Caco-2 (cell line): ENCODE results near the gene CCDC198. TPM values are rescaled to one million over a fixed set of nuclear protein-coding genes. Genes with fewer than 3 reads are reported as not detected.

Source experiments
- BruUV-seq: library from RNA; stranded (reverse); fragments of 400-500 nt; replicated peaks from 2 replicates; lab custom pipeline; 2021; lab: Mats Ljungman, UMichigan
- CTCF ChIA-PET: fragments of 300-600 bp; sonication (Branson Sonifier 250); formaldehyde crosslinking; loops from one replicate; lab custom pipeline; 2022; ENCODE audit warnings: antibody characterized with exemption; lab: Charles Lee
- POLR2A ChIA-PET: fragments of 300-600 bp; sonication (Branson Sonifier 250); formaldehyde crosslinking; loops from one replicate; lab custom pipeline; 2022; ENCODE audit warnings: antibody characterized with exemption; lab: Charles Lee
- DNase-seq, 2 experiments: peaks; one replicate each; pipeline versions ENCODE4 v3.0.0 to v3.0.0-alpha.2; 2020 to 2022
- H3K27me3 ChIP-seq: replicated peaks from 2 replicates; pipeline ENCODE4 v1.6.0; 2011; ENCODE audit warnings: low read length; ENCODE audit not compliant: control insufficient read depth, insufficient read depth
- H3K36me3 ChIP-seq: 2 replicates; pipeline ENCODE4 v1.5.1; 2011; ENCODE audit warnings: low read length; ENCODE audit not compliant: control insufficient read depth, insufficient read depth
- H3K4me1 ChIP-seq: fragments of 250-450 bp; sonication (Bioruptor Pico); 2 replicates; pipeline ENCODE4 v1.5.1; 2020; ENCODE audit warnings: mild to moderate bottlenecking
- H3K4me3 ChIP-seq: 2 replicates; pipeline ENCODE4 v1.5.1; 2011; ENCODE audit warnings: low read depth, mild to moderate bottlenecking, control low read depth, low read length
- H3K9me3 ChIP-seq: fragments of 250-450 bp; sonication (Bioruptor Pico); 2 replicates; pipeline ENCODE4 v1.5.1; 2020; ENCODE audit warnings: mild to moderate bottlenecking, moderate library complexity
- H3K27ac Mint-ChIP-seq: one replicate; pipeline ENCODE4 v1.8.0; 2022; ENCODE audit warnings: mixed read lengths; ENCODE audit not compliant: unreplicated experiment
- H3K27me3 Mint-ChIP-seq: one replicate; pipeline ENCODE4 v1.8.0; 2022; ENCODE audit warnings: mixed read lengths; ENCODE audit not compliant: insufficient read depth, unreplicated experiment
- H3K36me3 Mint-ChIP-seq: one replicate; pipeline ENCODE4 v1.8.0; 2022; ENCODE audit warnings: mild to moderate bottlenecking, mixed read lengths; ENCODE audit not compliant: insufficient read depth, unreplicated experiment
- H3K4me1 Mint-ChIP-seq: one replicate; pipeline ENCODE4 v1.8.0; 2022; ENCODE audit warnings: low read depth, mixed read lengths; ENCODE audit not compliant: unreplicated experiment
- H3K4me3 Mint-ChIP-seq: one replicate; pipeline ENCODE4 v1.8.0; 2022; ENCODE audit warnings: mild to moderate bottlenecking, moderate library complexity, mixed read lengths; ENCODE audit not compliant: unreplicated experiment
- H3K9me3 Mint-ChIP-seq: one replicate; pipeline ENCODE4 v1.8.0; 2022; ENCODE audit warnings: mixed read lengths; ENCODE audit not compliant: unreplicated experiment
- intact Hi-C: fragments of 100-400 bp; cut with micrococcal nuclease; formaldehyde crosslinking; loops from one replicate; pipeline ENCODE4 v1.10.0; 2022; ENCODE audit not compliant: unreplicated experiment
- total RNA-seq: library from RNA; stranded (reverse); gene quantifications from 2 replicates; pipeline ENCODE4 v1.2.3, GENCODE V29; 2022
- TF ChIP-seq, protein P1 (sequence below), 2 experiments: fragments of 200-600 bp in 1 of 2; IDR thresholded peaks; 1 replicate in 1 of 2; 2 replicates in 1 of 2; pipeline versions ENCODE4 v1.5.1 to v1.8.0; 2011 to 2022; ENCODE audit warnings: antibody characterized with exemption in 1 of 2, control low read depth in 1 of 2, inconsistent platforms in 1 of 2, low read depth in 1 of 2, low read length in 1 of 2, mild to moderate bottlenecking in 1 of 2, moderate library complexity in 1 of 2; ENCODE audit not compliant: insufficient read depth in 1 of 2, severe bottlenecking in 1 of 2, unreplicated experiment in 1 of 2

The CCDC198 gene
- total RNA-seq, 1 experiment from 2014 or later: 0.66 TPM

DNA sequence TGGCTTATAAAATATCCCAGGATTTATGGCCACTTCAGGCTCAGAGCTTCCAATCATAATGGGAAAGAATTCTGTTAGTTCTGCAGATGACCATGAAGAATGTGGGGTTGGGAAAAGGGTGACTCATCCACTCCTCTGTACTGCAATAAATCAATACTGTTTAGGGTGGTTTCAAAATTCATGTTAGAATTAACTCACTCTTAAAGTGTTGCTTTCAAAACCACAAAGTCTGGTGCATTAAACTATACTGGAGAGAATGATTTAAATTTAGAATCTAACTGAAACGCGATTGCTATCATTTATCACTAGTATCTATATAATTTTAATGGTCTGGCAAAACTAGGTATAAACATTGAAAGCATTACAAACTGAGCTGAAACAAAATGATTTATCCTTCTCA, 798 bp downstream of the CCDC198 start:
- Histone ChIP-seq H3K4me1 (peaks cover 13% of the 10 kb centered on the region; the same call in 1 of the 2 replicates), H3K36me3 (no peaks in the 10 kb centered on the region), H3K4me3 (no peak overlapping the region), H3K9me3 (no peaks in the 10 kb centered on the region), H3K27me3 (no peaks in the 10 kb centered on the region)
- POLR2A ChIA-PET: no interaction called here
- TF ChIP-seq, protein P1, sequence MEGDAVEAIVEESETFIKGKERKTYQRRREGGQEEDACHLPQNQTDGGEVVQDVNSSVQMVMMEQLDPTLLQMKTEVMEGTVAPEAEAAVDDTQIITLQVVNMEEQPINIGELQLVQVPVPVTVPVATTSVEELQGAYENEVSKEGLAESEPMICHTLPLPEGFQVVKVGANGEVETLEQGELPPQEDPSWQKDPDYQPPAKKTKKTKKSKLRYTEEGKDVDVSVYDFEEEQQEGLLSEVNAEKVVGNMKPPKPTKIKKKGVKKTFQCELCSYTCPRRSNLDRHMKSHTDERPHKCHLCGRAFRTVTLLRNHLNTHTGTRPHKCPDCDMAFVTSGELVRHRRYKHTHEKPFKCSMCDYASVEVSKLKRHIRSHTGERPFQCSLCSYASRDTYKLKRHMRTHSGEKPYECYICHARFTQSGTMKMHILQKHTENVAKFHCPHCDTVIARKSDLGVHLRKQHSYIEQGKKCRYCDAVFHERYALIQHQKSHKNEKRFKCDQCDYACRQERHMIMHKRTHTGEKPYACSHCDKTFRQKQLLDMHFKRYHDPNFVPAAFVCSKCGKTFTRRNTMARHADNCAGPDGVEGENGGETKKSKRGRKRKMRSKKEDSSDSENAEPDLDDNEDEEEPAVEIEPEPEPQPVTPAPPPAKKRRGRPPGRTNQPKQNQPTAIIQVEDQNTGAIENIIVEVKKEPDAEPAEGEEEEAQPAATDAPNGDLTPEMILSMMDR (IDR thresholded peaks at IDR 0.05; ENCODE audit: insufficient read depth in 1 of 2, low read depth in 1 of 2, low read length in 1 of 2, severe bottlenecking in 1 of 2, unreplicated experiment in 1 of 2): no peak
- intact Hi-C loops: no loop called here
- no peaks in the 10 kb centered on the region for H3K27me3 Mint-ChIP-seq
- DNase-seq: no peak
- no peak overlapping the region for H3K27ac Mint-ChIP-seq
- no TSS peak for BruUV-seq
- no peak overlapping the region for H3K4me3 Mint-ChIP-seq
- no peaks in the 10 kb centered on the region for H3K36me3 Mint-ChIP-seq
- H3K4me1 Mint-ChIP-seq: peaks cover 15% of the 10 kb centered on the region
- no peaks in the 10 kb centered on the region for H3K9me3 Mint-ChIP-seq
- CTCF ChIA-PET: no interaction called here

DNA sequence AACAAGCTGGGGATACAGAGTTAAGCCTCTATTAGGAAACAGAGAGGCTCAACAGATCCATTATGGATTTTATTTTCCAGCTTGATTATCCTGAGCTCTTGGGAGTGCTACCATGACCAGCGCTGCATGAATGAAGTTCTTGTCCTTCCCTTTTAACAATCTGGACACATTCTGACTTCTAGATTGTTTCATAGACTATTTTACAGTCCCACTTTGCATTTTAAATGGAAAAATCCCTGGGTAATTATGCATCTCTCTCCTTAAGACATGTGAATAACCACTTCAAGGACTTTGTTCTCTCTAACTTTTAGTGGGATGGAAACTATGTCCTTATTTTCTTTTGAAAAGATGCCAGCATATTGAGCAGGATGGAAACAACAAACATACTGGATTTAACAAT, 2.0 kb downstream of the CCDC198 start:
- DNase-seq: no peak
- ChIA-PET CTCF (no interaction called here), POLR2A (no interaction called here)
- TF ChIP-seq, protein P1 (IDR thresholded peaks at IDR 0.05; ENCODE audit: insufficient read depth in 1 of 2, low read depth in 1 of 2, low read length in 1 of 2, severe bottlenecking in 1 of 2, unreplicated experiment in 1 of 2): no peak
- no peaks in the 10 kb centered on the region for H3K9me3 Mint-ChIP-seq
- no TSS peak for BruUV-seq
- no peak overlapping the region for H3K4me3 Mint-ChIP-seq
- H3K36me3 Mint-ChIP-seq: no peaks in the 10 kb centered on the region
- Histone ChIP-seq H3K36me3 (no peaks in the 10 kb centered on the region), H3K4me1 (peaks cover 13% of the 10 kb centered on the region; the same call in 1 of the 2 replicates), H3K27me3 (no peaks in the 10 kb centered on the region), H3K4me3 (no peak overlapping the region), H3K9me3 (no peaks in the 10 kb centered on the region)
- peaks cover 15% of the 10 kb centered on the region for H3K4me1 Mint-ChIP-seq
- no peaks in the 10 kb centered on the region for H3K27me3 Mint-ChIP-seq
- no peak overlapping the region for H3K27ac Mint-ChIP-seq
- intact Hi-C loops: no loop called here

DNA sequence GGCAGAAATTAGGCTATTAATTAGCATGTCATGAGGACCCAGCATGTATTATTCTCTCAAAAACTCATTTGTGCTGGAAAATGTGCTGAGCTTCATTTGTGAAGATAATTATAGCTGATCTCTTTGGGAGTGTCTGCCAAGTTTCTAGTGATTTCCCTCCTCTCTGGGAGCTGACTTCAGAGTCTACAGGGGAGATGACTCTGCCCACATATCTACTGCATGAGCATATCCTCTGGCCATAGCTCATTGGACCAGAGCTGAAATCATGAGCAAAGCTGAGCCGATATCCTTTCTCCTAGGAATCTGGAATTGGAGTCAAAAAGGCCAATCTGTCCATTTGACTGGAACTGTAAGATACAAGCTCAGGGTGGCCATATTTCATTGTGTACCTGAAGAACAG, 5.9 kb downstream of the CCDC198 start:
- Mint-ChIP-seq H3K36me3 (no peaks in the 10 kb centered on the region), H3K4me1 (peaks cover 2% of the 10 kb centered on the region), H3K4me3 (no peak overlapping the region), H3K27ac (no peak overlapping the region), H3K9me3 (no peaks in the 10 kb centered on the region), H3K27me3 (no peaks in the 10 kb centered on the region)
- POLR2A ChIA-PET: no interaction called here
- BruUV-seq: no TSS peak
- H3K27me3 ChIP-seq: no peaks in the 10 kb centered on the region
- H3K9me3 ChIP-seq: no peaks in the 10 kb centered on the region
- TF ChIP-seq, protein P1 (IDR thresholded peaks at IDR 0.05; ENCODE audit: insufficient read depth in 1 of 2, low read depth in 1 of 2, low read length in 1 of 2, severe bottlenecking in 1 of 2, unreplicated experiment in 1 of 2): no peak
- CTCF ChIA-PET: interaction anchor here (0.5 kb wide), 1 partner anchor 184 kb away, joined by 3 read pairs; no protein-coding TSS in a partner anchor
- no peak overlapping the region for H3K4me3 ChIP-seq
- peaks cover under 1% of the 10 kb centered on the region; the same call in 1 of the 2 replicates for H3K4me1 ChIP-seq
- no peak for DNase-seq
- no peaks in the 10 kb centered on the region for H3K36me3 ChIP-seq
- intact Hi-C loops: loop anchor here (2.0 to 5.0 kb wide), 3 partner anchors 45 to 585 kb away; no protein-coding TSS in a partner anchor
